Activated B cell treated with CpG ODN at 0.5 μM for 24 hours (primary cell): Measurements from ENCODE around the gene HELZ. TPM values are rescaled to one million over a fixed set of nuclear protein-coding genes. Genes with fewer than 3 reads are reported as not detected.

Experiments
- ATAC-seq: fragments of 200-7000 bp; cut with Tn5 transposase; one replicate; pipeline ENCODE4 v1.10.0; 2021; ENCODE audit warnings: low read depth, mild to moderate bottlenecking, moderate library complexity
- CTCF ChIA-PET: fragments of 350-600 bp; sonication (Branson Sonifier 250); formaldehyde crosslinking; loops from one replicate; lab custom pipeline; 2021; ENCODE audit warnings: antibody characterized with exemption; lab: Charles Lee
- POLR2A ChIA-PET: fragments of 350-600 bp; sonication (Branson Sonifier 250); formaldehyde crosslinking; loops from one replicate; lab custom pipeline; 2021; ENCODE audit warnings: antibody characterized with exemption; lab: Charles Lee
- DNase-seq: peaks from one replicate; pipeline ENCODE4 v3.0.0; 2022
- H3K27ac Mint-ChIP-seq: one replicate; pipeline ENCODE4 v1.8.0; 2020; ENCODE audit warnings: mixed read lengths
- H3K27me3 Mint-ChIP-seq: one replicate; pipeline ENCODE4 v1.8.0; 2021; ENCODE audit warnings: mixed read lengths
- H3K36me3 Mint-ChIP-seq: one replicate; pipeline ENCODE4 v1.8.0; 2021; ENCODE audit warnings: low read depth, mixed read lengths
- H3K4me1 Mint-ChIP-seq: one replicate; pipeline ENCODE4 v1.8.0; 2021; ENCODE audit warnings: mixed read lengths
- H3K4me3 Mint-ChIP-seq: one replicate; pipeline ENCODE4 v1.8.0; 2020; ENCODE audit warnings: mild to moderate bottlenecking, mixed read lengths
- H3K9me3 Mint-ChIP-seq: one replicate; pipeline ENCODE4 v1.8.0; 2020; ENCODE audit warnings: mixed read lengths
- CTCF ChIP-seq: fragments of 200-600 bp; IDR thresholded peaks from one replicate; pipeline ENCODE4 v1.8.0; 2022; ENCODE audit warnings: antibody characterized with exemption, mild to moderate bottlenecking
- intact Hi-C: fragments of 100-400 bp; cut with micrococcal nuclease; formaldehyde crosslinking; loops from one replicate; pipeline ENCODE4 v1.15.1; 2024
- total RNA-seq: library from RNA; stranded (reverse); gene quantifications from 2 replicates; pipeline ENCODE4 v1.2.3, GENCODE V29; 2022

Gene HELZ
- total RNA-seq, 1 donor from 2014 or later, result 69.7 TPM

- no peak for TF ChIP-seq CTCF
- ChIA-PET POLR2A (no interaction called here), CTCF (no interaction called here)
- DNase-seq (no peak), ATAC-seq (no peak)
- Mint-ChIP-seq H3K9me3 (no peaks in the 10 kb centered on the region), H3K4me1 (peaks cover 7% of the 10 kb centered on the region), H3K36me3 (peaks cover 50% of the 10 kb centered on the region), H3K27me3 (no peaks in the 10 kb centered on the region), H3K4me3 (no peak overlapping the region), H3K27ac (no peak overlapping the region)
- intact Hi-C loops, result no loop called here
Measured at GRCh38 chr17:67227488-67227887, 17.5 kb downstream of the HELZ start.

DNA sequence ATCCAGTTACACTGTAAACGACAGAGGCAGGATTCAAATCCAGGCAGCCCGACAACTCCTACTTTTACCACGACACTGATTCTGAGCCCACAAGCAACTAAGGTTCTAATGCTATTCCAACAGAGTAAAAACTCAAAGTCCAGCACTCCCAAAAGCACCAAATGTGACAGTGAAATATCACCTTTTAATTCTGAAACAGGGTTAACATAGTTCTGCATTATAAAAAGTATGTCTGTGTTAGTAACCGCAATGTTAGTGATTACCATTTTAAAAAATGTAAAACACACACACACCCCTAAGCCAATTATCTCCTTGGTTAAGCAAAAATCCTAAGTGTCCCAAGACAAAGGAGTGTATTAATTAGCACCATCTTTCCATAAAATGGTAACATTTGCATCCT, 19.7 kb downstream of the HELZ start:
- no peaks in the 10 kb centered on the region for H3K9me3 Mint-ChIP-seq

GRCh38 chr17:67224736-67225135, 20.3 kb downstream of the HELZ start:
- Mint-ChIP-seq H3K27me3 (no peaks in the 10 kb centered on the region), H3K36me3 (peaks cover 53% of the 10 kb centered on the region), H3K4me3 (no peak overlapping the region), H3K9me3 (no peaks in the 10 kb centered on the region), H3K4me1 (peaks cover 10% of the 10 kb centered on the region), H3K27ac (no peak overlapping the region)
- no peak for ATAC-seq
- ChIA-PET POLR2A (no interaction called here), CTCF (no interaction called here)
- TF ChIP-seq CTCF, result no peak
- intact Hi-C loops, result no loop called here
- no peak for DNase-seq

More for the DNA sequence above, 19.7 kb downstream of the HELZ start:
- ChIA-PET CTCF (no interaction called here), POLR2A (no interaction called here)
- Mint-ChIP-seq H3K27me3 (no peaks in the 10 kb centered on the region), H3K36me3 (peaks cover 53% of the 10 kb centered on the region), H3K4me1 (peaks cover 10% of the 10 kb centered on the region), H3K27ac (no peak overlapping the region), H3K4me3 (no peak overlapping the region)
- no peak for TF ChIP-seq CTCF
- ATAC-seq (no peak), DNase-seq (no peak)
- intact Hi-C loops, result no loop called here

DNA sequence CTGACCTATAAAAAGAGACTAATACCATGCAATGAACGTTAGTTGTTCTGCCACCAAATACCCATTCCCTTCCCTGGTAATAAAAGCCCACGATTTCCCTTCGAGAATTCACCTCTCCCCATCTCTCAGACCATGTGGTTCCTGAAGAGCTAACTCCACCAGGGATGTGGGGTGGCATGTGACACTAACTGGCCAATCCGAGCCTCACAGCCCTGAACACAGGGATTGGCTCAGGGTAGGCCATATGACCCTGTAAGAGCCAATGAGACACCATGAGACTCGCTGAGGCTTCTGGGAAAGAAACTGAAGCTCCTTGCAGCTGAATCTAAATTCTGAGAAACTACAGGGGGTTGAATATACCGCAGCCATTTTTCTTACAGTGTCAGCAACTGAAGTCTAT, 21.1 kb downstream of the HELZ start:
- Mint-ChIP-seq H3K9me3 (no peaks in the 10 kb centered on the region), H3K36me3 (peaks cover 46% of the 10 kb centered on the region), H3K4me1 (peaks cover 10% of the 10 kb centered on the region), H3K27me3 (no peaks in the 10 kb centered on the region), H3K4me3 (no peak overlapping the region), H3K27ac (peak overlapping the region; percentile 3)
- no peak for TF ChIP-seq CTCF
- ChIA-PET CTCF (no interaction called here), POLR2A (interaction anchor here (0.7 kb wide), 1 partner anchor 10 kb away, joined by 3 read pairs; no protein-coding TSS in a partner anchor)
- DNase-seq, result no peak
- intact Hi-C loops, result no loop called here
- no peak for ATAC-seq

DNA sequence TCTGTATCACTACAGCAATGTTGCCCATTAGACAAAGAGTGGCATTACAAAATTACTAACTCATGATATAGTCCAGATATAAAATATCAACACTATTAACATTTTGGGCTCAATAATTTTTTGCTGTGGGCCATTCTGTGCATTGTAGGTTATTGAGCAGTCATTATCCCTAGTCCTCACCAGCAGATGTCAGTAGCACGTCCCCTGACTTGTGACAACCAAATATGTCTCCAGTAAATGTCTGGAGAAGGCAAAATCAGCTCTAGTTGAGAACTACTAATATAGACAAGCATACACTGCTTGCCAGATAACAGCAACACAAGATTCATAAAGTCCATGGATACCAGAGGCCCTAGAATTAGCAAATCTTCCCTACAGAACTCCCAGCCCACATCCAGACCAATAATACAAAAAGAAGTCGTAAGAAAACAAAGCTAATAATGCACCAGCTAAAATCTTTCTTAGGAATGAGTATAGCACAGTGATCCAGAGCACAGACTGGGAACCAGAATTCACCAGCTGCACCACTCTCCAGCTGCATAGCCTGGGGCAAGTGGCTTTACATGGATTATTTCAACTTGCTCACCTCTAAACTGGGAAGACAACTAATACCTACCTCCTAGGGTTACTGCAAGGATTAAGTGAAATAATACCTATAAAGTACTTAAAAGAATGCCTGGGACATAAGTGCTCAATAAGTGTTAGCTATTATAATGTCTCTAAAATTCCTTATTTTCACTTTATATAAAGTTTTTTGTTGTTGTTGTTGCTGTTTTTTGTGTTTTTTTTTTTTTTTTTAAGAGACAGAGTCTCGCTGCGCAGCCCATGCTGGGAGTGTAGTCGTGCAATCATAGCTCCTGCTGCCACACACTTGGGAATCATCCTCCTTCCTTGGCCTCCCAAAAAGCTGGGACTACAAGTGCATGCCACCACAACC, 23.7 kb downstream of the HELZ start:
- DNase-seq (no peak), ATAC-seq (no peak)

More for the DNA sequence above, 23.7 kb downstream of the HELZ start:
- peaks cover 6% of the 10 kb centered on the region for H3K4me1 Mint-ChIP-seq
- intact Hi-C loops, result loop anchor here (1.0 kb wide), 1 partner anchor 72 kb away; no protein-coding TSS in a partner anchor
- TF ChIP-seq CTCF, result no peak
- no peak overlapping the region for H3K4me3 Mint-ChIP-seq
- no peaks in the 10 kb centered on the region for H3K9me3 Mint-ChIP-seq
- H3K27me3 Mint-ChIP-seq, result no peaks in the 10 kb centered on the region
- CTCF ChIA-PET, result interaction anchor here (0.9 to 1.0 kb wide), 2 partner anchors 18 to 254 kb away, joined by 3 read pairs; no protein-coding TSS in a partner anchor
- peaks cover 43% of the 10 kb centered on the region for H3K36me3 Mint-ChIP-seq
- H3K27ac Mint-ChIP-seq, result no peak overlapping the region
- POLR2A ChIA-PET, result no interaction called here
